ENCODE measurements around the gene P3H1. TPM values are rescaled to one million over a fixed set of nuclear protein-coding genes. Genes with fewer than 3 reads are reported as not detected.
"Not testable (repeated sequence)": the region's sequence is repeated elsewhere in the genome, so short reads cannot be mapped to it uniquely, and the experiment has no call there.

The P3H1 gene
- total and polyA plus RNA-seq, 5 donors from 2014 or later = 12.6 to 30.4 (median 15.6) TPM

DNA sequence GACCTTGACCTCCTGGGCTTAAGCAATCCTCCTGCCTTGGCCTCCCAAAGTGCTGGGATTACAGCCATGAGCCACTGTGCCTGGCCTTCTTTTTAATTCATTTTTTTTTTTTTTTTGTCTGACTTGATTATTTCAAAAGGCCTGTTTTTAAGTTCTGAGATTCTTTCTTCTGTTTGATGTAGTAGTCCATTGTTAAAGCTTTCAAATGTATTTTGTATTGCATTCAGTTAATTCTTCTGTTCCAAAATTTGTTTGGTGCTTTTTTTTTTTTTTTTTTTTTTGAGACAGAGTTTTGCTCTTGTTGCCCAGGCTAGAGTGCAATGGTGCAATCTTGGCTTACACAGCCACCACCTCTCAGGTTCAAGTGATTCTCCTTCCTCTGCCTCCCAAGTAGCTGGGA lies 52.4 kb downstream of the P3H1 start:
- H3K36me3 Mint-ChIP-seq = peaks cover 58% of the 10 kb centered on the region
- H3K4me3 Mint-ChIP-seq; H3K27ac ChIP-seq (ENCODE audit: insufficient read depth, low read length, poor library complexity, severe bottlenecking); H3K27ac Mint-ChIP-seq; ATAC-seq (ENCODE audit: low read depth in 2 of 2); H3K4me1 ChIP-seq (ENCODE audit: control insufficient read depth, insufficient read depth, low read length, poor library complexity, severe bottlenecking); DNase-seq; H3K27me3 Mint-ChIP-seq; H3K27me3 ChIP-seq (ENCODE audit: control insufficient read depth, insufficient read depth, low read length); H3K4me3 ChIP-seq (ENCODE audit: low read depth, low read length): not testable (repeated sequence)
- H3K4me1 Mint-ChIP-seq = peaks cover 7 to 15% (median 10%) of the 10 kb centered on the region in 4 donors
- peaks cover 18 to 22% of the 10 kb centered on the region in 2 experiments for H3K9me3 ChIP-seq (ENCODE audit: control insufficient read depth in 2 of 2, low read length in 2 of 2)
- peaks cover 0 to 19% (median 9%) of the 10 kb centered on the region in 7 donors for H3K9me3 Mint-ChIP-seq
- peaks cover 12% of the 10 kb centered on the region for H3K36me3 ChIP-seq (ENCODE audit: control insufficient read depth, insufficient read depth, low read length)

- H3K27me3 ChIP-seq (ENCODE audit: control insufficient read depth, insufficient read depth, low read length) = no peaks in the 10 kb centered on the region
- ATAC-seq (ENCODE audit: low read depth in 2 of 2) = no peak
- no peak for DNase-seq
- Mint-ChIP-seq H3K9me3 (peaks cover 0 to 19% (median 9%) of the 10 kb centered on the region in 7 donors), H3K4me1 (peaks cover 7 to 17% (median 11%) of the 10 kb centered on the region in 4 donors), H3K36me3 (peaks cover 58% of the 10 kb centered on the region), H3K27ac (no peak overlapping the region), H3K4me3 (no peak overlapping the region), H3K27me3 (no peaks in the 10 kb centered on the region)
- H3K4me3 ChIP-seq (ENCODE audit: low read depth, low read length) = no peak overlapping the region
- no peak overlapping the region for H3K27ac ChIP-seq (ENCODE audit: insufficient read depth, low read length, poor library complexity, severe bottlenecking)
- H3K9me3 ChIP-seq (ENCODE audit: control insufficient read depth in 2 of 2, low read length in 2 of 2) = peaks cover 18 to 22% of the 10 kb centered on the region in 2 experiments
- no peaks in the 10 kb centered on the region for H3K4me1 ChIP-seq (ENCODE audit: control insufficient read depth, insufficient read depth, low read length, poor library complexity, severe bottlenecking)
- H3K36me3 ChIP-seq (ENCODE audit: control insufficient read depth, insufficient read depth, low read length) = peaks cover 13% of the 10 kb centered on the region
Observed at GRCh38 chr1:42713293-42713692, 53.5 kb downstream of the P3H1 start.

DNA sequence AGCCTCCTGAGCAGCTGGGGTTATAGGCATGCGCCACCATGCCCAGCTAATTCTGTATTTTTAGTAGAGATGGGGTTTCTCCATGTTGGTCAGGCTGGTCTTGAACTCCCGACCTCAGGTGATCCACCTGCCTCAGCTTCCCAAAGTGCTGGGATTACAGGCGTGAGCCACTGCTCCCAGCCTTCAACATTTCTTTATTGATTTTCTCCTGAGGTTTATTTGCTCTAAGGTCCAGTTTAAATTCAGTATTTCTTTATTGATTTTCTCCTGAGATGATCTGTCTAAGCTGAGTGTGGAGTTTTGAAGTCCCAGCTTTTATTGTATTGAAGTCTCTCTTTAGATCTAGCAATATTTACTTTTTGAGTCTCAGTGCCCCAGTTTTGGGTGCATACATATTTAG lies 54.0 kb downstream of the P3H1 start:
- Mint-ChIP-seq H3K36me3 (peaks cover 59% of the 10 kb centered on the region), H3K9me3 (peaks cover 0 to 19% (median 9%) of the 10 kb centered on the region in 7 donors), H3K4me1 (peaks cover 7 to 20% (median 11%) of the 10 kb centered on the region in 4 donors), H3K27ac (peak overlapping the region in 1 of 3 donors; percentile 8)
- H3K27ac ChIP-seq (ENCODE audit: insufficient read depth, low read length, poor library complexity, severe bottlenecking); H3K27me3 Mint-ChIP-seq; H3K4me3 Mint-ChIP-seq; H3K27me3 ChIP-seq (ENCODE audit: control insufficient read depth, insufficient read depth, low read length); H3K4me3 ChIP-seq (ENCODE audit: low read depth, low read length); H3K4me1 ChIP-seq (ENCODE audit: control insufficient read depth, insufficient read depth, low read length, poor library complexity, severe bottlenecking); ATAC-seq (ENCODE audit: low read depth in 2 of 2); DNase-seq: not testable (repeated sequence)
- peaks cover 17% of the 10 kb centered on the region for H3K36me3 ChIP-seq (ENCODE audit: control insufficient read depth, insufficient read depth, low read length)
- peaks cover 18 to 22% of the 10 kb centered on the region in 2 experiments for H3K9me3 ChIP-seq (ENCODE audit: control insufficient read depth in 2 of 2, low read length in 2 of 2)

DNA sequence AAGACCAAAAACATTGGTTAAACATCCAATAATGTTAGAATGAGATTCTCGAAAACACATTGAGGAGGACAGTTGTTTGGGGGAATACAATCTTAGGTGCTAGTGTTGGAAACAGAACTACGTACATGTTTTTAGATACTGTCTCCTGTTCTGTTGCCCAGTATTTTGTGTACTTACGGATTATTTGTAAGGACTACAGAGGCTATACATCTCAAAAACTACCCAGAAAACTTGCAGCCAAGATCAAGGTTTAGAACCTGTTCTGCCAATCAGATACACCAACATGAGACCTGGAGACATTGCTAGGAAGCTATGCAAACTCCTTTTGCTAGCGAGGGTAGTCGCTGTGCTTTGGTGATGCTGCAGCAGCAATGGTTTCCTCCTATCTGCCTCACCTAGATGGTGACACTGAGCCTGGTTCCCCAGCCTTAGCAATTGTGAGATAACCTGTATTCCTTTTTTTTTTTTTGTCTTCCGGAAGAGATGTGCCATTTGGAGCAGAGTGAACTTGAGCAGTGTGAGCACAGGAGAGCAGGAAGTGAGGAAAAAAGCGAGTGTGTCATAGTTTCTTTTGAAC lies 62.9 kb downstream of the P3H1 start:
- Histone ChIP-seq H3K27me3 (ENCODE audit: control insufficient read depth, insufficient read depth, low read length) (no peaks in the 10 kb centered on the region), H3K9me3 (ENCODE audit: control insufficient read depth in 2 of 2, low read length in 2 of 2) (no peaks in the 10 kb centered on the region), H3K36me3 (ENCODE audit: control insufficient read depth, insufficient read depth, low read length) (peaks cover 72% of the 10 kb centered on the region), H3K27ac (ENCODE audit: insufficient read depth, low read length, poor library complexity, severe bottlenecking) (no peak overlapping the region), H3K4me1 (ENCODE audit: control insufficient read depth, insufficient read depth, low read length, poor library complexity, severe bottlenecking) (no peaks in the 10 kb centered on the region), H3K4me3 (ENCODE audit: low read depth, low read length) (no peak overlapping the region)
- ATAC-seq (ENCODE audit: low read depth in 2 of 2) (no peak), DNase-seq (no peak)
- no peak overlapping the region for H3K4me3 Mint-ChIP-seq
- H3K4me1 Mint-ChIP-seq = peaks cover 5 to 13% (median 9%) of the 10 kb centered on the region in 4 donors
- no peaks in the 10 kb centered on the region for H3K27me3 Mint-ChIP-seq
- H3K9me3 Mint-ChIP-seq = no peaks in the 10 kb centered on the region
- H3K27ac Mint-ChIP-seq = no peak overlapping the region
- peaks cover 66% of the 10 kb centered on the region for H3K36me3 Mint-ChIP-seq

GRCh38 chr1:42700006-42700405 lies 66.8 kb downstream of the P3H1 start:
- peak overlapping the region in 1 of 3 donors; percentile 47 for H3K27ac Mint-ChIP-seq
- H3K27ac ChIP-seq (ENCODE audit: insufficient read depth, low read length, poor library complexity, severe bottlenecking) = no peak overlapping the region
- peaks cover 8 to 22% (median 17%) of the 10 kb centered on the region in 4 donors for H3K4me1 Mint-ChIP-seq
- H3K4me1 ChIP-seq (ENCODE audit: control insufficient read depth, insufficient read depth, low read length, poor library complexity, severe bottlenecking) = no peaks in the 10 kb centered on the region
- DNase-seq (no peak), ATAC-seq (ENCODE audit: low read depth in 2 of 2) (no peak)
- H3K4me3 Mint-ChIP-seq = no peak overlapping the region
- H3K27me3 Mint-ChIP-seq = no peaks in the 10 kb centered on the region
- peaks cover 93% of the 10 kb centered on the region for H3K36me3 ChIP-seq (ENCODE audit: control insufficient read depth, insufficient read depth, low read length)
- H3K36me3 Mint-ChIP-seq = peaks cover 75% of the 10 kb centered on the region
- no peaks in the 10 kb centered on the region for H3K9me3 Mint-ChIP-seq
- H3K4me3 ChIP-seq (ENCODE audit: low read depth, low read length) = no peak overlapping the region
- no peaks in the 10 kb centered on the region for H3K9me3 ChIP-seq (ENCODE audit: control insufficient read depth in 2 of 2, low read length in 2 of 2)
- no peaks in the 10 kb centered on the region for H3K27me3 ChIP-seq (ENCODE audit: control insufficient read depth, insufficient read depth, low read length)

DNA sequence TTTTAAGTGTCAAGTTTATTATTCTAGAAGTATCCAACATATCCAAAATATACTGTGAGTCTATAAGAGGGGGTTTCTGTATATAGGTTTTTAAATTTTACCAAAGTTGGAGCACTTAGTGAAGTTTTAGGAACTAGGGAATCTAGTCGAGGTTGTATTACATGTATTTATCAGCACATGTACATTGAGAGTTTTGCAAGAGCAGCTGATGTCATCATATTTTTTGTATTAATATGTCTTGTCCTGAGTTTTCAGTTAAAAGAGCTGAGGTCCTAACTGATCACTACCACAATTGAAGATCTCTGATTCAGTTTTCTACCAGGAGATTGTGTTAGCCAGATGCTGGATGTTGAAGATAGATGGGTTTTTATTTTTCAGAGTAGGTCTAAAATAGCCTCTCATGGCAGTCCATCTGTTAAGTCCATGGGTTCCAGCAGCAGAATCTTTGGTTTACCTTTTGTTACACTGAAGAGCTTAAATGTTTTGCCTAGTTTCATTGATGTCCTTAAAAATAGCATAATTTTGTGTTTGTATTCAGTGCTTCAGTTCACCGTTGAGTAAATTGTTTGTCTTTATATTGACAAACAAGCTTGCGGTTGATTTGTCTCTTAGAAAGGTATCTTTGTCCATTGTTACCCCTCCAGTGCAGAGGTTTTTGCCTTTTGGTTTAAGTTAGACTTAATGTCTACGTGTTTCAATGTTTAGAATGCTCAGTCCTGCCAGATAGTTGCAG lies 68.6 kb downstream of the P3H1 start:
- Histone ChIP-seq H3K27ac (ENCODE audit: insufficient read depth, low read length, poor library complexity, severe bottlenecking) (no peak overlapping the region), H3K4me3 (ENCODE audit: low read depth, low read length) (no peak overlapping the region), H3K4me1 (ENCODE audit: control insufficient read depth, insufficient read depth, low read length, poor library complexity, severe bottlenecking) (no peaks in the 10 kb centered on the region), H3K36me3 (ENCODE audit: control insufficient read depth, insufficient read depth, low read length) (peaks cover 91% of the 10 kb centered on the region), H3K27me3 (ENCODE audit: control insufficient read depth, insufficient read depth, low read length) (no peaks in the 10 kb centered on the region), H3K9me3 (ENCODE audit: control insufficient read depth in 2 of 2, low read length in 2 of 2) (no peaks in the 10 kb centered on the region)
- H3K9me3 Mint-ChIP-seq = no peaks in the 10 kb centered on the region
- peak overlapping the region in 1 of 3 donors; percentile 78 for H3K27ac Mint-ChIP-seq
- ATAC-seq (ENCODE audit: low read depth in 2 of 2) (no peak), DNase-seq (no peak)
- H3K27me3 Mint-ChIP-seq = no peaks in the 10 kb centered on the region
- peaks cover 15 to 29% (median 21%) of the 10 kb centered on the region in 4 donors for H3K4me1 Mint-ChIP-seq
- H3K36me3 Mint-ChIP-seq = peaks cover 65% of the 10 kb centered on the region
- no peak overlapping the region for H3K4me3 Mint-ChIP-seq

All from CD4-positive, CD25-positive, alpha-beta regulatory T cell (primary cell).